ENCODE measurements around the gene TLCD1. TPM values are rescaled to one million over a fixed set of nuclear protein-coding genes. Genes with fewer than 3 reads are reported as not detected.

The TLCD1 gene
- total and polyA plus RNA-seq, 2 of the 8 experiments (the other 6 are each of a cell fraction or from before 2014, with no cell fraction given) = 40.7 to 128 TPM

DNA sequence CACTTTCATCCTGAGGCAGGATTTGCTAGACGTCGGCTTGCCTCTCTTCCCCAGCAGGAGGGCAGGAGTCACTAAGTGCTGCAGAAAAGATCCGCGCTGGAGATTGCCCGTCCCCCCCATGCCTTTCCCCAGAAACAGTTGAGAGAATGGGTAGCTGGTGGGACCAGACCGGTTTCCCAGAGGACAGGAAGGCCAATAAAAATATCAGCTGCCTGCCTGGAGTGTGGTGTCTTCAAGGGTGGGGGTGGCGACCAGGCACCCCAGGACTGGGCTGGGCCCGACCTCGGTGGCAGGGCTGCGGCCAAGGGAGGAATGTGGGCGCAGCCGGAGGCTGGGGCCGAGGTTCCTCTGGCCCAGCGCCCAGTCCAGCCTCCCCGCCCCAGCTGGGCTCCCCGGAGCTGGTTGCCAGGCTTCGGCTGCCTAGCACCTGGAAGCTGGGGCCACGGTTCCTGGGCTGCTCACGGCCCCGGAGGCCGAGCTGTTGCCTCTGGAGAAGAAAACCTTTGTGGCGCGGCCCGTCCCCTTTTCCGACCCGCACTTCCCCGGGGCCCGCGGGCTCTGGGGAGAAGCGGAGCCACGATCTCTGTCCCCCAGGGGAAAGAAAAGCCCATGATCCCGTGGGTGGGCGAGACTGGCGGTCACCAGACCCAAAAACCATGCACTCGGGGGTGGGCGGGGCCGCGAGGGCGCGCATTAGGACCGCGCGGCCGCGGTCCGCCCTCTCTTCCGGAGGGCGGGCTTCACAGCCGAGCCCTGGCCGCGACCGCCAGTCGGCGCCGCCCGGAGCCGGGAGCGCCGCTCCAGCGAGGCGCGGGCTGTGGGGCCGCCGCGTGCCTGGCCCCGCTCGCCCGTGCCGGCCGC is 17.4 kb upstream of the TLCD1 start, which contains the start of gene TRAF4:
TRAF4 (plus strand) TSS at position 769 of the 861 bp plus-strand sequence. CDS start 102 bp downstream, outside the sequence.
- peak within 1 kb of the TSS; percentile 98 for H3K56ac ChIP-seq (replicated peaks; ENCODE audit: insufficient read length, low read depth, low read length)
- WGBS, 2 experiments (ENCODE audit: extremely low coverage in 1 of 2, insufficient coverage in 1 of 2, insufficient read length in 1 of 2, insufficient replicate concordance in 2 of 2, low coverage in 1 of 2, low lambda C conversion rate in 2 of 2, missing lambda C conversion rate in 1 of 2) = 2% methylated on average over 43 of the region's 70 CpGs; no CpG with 5 or more reads in 1 of the 2 experiments
- CTCF ChIA-PET (ENCODE audit: partially characterized antibody) = interaction anchor here (0.7 to 5.6 kb wide), 7 partner anchors 8 to 160 kb away, joined by 3 to 70 read pairs (median 4); partner anchors contain the start of genes NEK8, RPL23A and TLCD1
- TF ChIP-seq RAD21 (IDR thresholded peaks at IDR 0.05 in 1 of 2, conservative IDR thresholded peaks at IDR 0.05 in 1 of 2; ENCODE audit: low read depth in 2 of 2, low read length in 2 of 2) (no peak), BACH1 (IDR thresholded peaks at IDR 0.05; ENCODE audit: low read length) (peak; percentile 28; the same call in 1 of the 2 replicates), TCF12 (IDR thresholded peaks at IDR 0.05; ENCODE audit: low read depth, low read length) (no peak), KDM4A (IDR thresholded peaks at IDR 0.05; ENCODE audit: low read depth, low read length, severe bottlenecking) (no peak), TAF1 (IDR thresholded peaks at IDR 0.05; ENCODE audit: low read depth, low read length) (peak; percentile 93), FOSL1 (IDR thresholded peaks at IDR 0.05; ENCODE audit: insufficient read depth, low read depth, low read length) (peak; percentile 94), SAP30 (IDR thresholded peaks at IDR 0.05; ENCODE audit: insufficient read depth, insufficient replicate concordance, low read length) (no peak), GABPA (IDR thresholded peaks at IDR 0.05; ENCODE audit: borderline replicate concordance, insufficient read depth, low read length) (no peak)
- TF ChIP-seq, protein P1, sequence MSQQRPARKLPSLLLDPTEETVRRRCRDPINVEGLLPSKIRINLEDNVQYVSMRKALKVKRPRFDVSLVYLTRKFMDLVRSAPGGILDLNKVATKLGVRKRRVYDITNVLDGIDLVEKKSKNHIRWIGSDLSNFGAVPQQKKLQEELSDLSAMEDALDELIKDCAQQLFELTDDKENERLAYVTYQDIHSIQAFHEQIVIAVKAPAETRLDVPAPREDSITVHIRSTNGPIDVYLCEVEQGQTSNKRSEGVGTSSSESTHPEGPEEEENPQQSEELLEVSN (IDR thresholded peaks at IDR 0.05) = no peak; the same call in 1 of the 2 replicates

More for the DNA sequence above, 17.4 kb upstream of the TLCD1 start, which contains the start of gene TRAF4:
- Histone ChIP-seq H4K20me1 (replicated peaks in 1 of 2; ENCODE audit: control insufficient read depth in 1 of 2, insufficient read depth in 2 of 2, low read length in 2 of 2) (peaks cover 20 to 25% of the 10 kb centered on the region in 2 experiments), H3K9ac (replicated peaks in 1 of 4; ENCODE audit: extremely low read depth in 1 of 4, low read depth in 3 of 4, low read length in 3 of 4) (peak within 1 kb of the TSS; percentile 78 to 98 (median 97)), H3K4me2 (ENCODE audit: insufficient read depth in 1 of 2, low read depth in 2 of 2, low read length in 2 of 2) (peak within 1 kb of the TSS; percentile 92 to 93), H3K27me3 (replicated peaks in 1 of 4; ENCODE audit: control insufficient read depth in 3 of 4, extremely low read depth in 1 of 4, insufficient read depth in 3 of 4, low read length in 3 of 4) (no peaks in the 10 kb centered on the region), H2AK5ac (ENCODE audit: low read depth, low read length) (peak within 1 kb of the TSS; percentile 70; the same call in 1 of the 2 replicates), H2BK12ac (ENCODE audit: low read depth, low read length) (peak within 1 kb of the TSS; percentile 80; the same call in 1 of the 2 replicates), H4K8ac (ENCODE audit: extremely low read depth, insufficient read depth, low read length) (peak within 1 kb of the TSS; percentile 100), H4K5ac (ENCODE audit: insufficient read length, low read depth, low read length) (peak within 1 kb of the TSS; percentile 95), H3K4me1 (replicated peaks in 1 of 4; ENCODE audit: control insufficient read depth in 3 of 4, insufficient read depth in 4 of 4, low read length in 3 of 4) (peaks cover 0 to 30% (median 24%) of the 10 kb centered on the region in 4 experiments; a peak in 6 of 7 replicates), H2AFZ (ENCODE audit: low read length) (no peak within 1 kb of the TSS), H2BK15ac (ENCODE audit: low read length) (peak within 1 kb of the TSS; percentile 72; the same call in 1 of the 2 replicates), H3K27ac (ENCODE audit: low read depth, low read length) (peak within 1 kb of the TSS; percentile 99), H3K23me2 (ENCODE audit: low read depth, low read length) (peaks cover 23% of the 10 kb centered on the region), H3K9me3 (ENCODE audit: insufficient read depth in 2 of 2, low read depth in 1 of 2, low read length in 1 of 2) (no peaks in the 10 kb centered on the region), H3K23ac (ENCODE audit: insufficient read length) (no peak within 1 kb of the TSS), H3K4me3 (ENCODE audit: extremely low read depth in 1 of 4, insufficient read depth in 2 of 4, low read depth in 3 of 4, low read length in 4 of 4) (peak within 1 kb of the TSS; percentile 94 to 99 (median 98)), H3K36me3 (ENCODE audit: control insufficient read depth in 2 of 4, insufficient read depth in 4 of 4, low read length in 3 of 4) (peaks cover 16 to 26% (median 21%) of the 10 kb centered on the region in 4 experiments), H3K14ac (ENCODE audit: insufficient read length) (no peak within 1 kb of the TSS), H2BK5ac (ENCODE audit: low read depth, low read length) (peak within 1 kb of the TSS; percentile 99), H3K79me1 (ENCODE audit: low read depth, low read length) (peaks cover 14% of the 10 kb centered on the region; the same call in 1 of the 2 replicates), H3K4ac (replicated peaks; ENCODE audit: insufficient read length, low read depth, low read length) (peak within 1 kb of the TSS; percentile 95), H2BK20ac (ENCODE audit: low read length) (peak within 1 kb of the TSS; percentile 32; the same call in 1 of the 2 replicates), H3K79me2 (ENCODE audit: control insufficient read depth in 1 of 2, insufficient read depth in 2 of 2, low read length in 2 of 2) (peaks cover 19 to 37% of the 10 kb centered on the region in 2 experiments), H4K91ac (replicated peaks; ENCODE audit: insufficient read length, low read length) (peak within 1 kb of the TSS; percentile 91), H3K18ac (ENCODE audit: extremely low read depth, low read length) (peak within 1 kb of the TSS; percentile 97), H2BK120ac (replicated peaks; ENCODE audit: low read depth, low read length) (peak within 1 kb of the TSS; percentile 25)
- FAIRE-seq (no peak), DNase-seq (ENCODE audit: low read depth in 1 of 2, low spot score in 2 of 2) (peak in 1 of 2 experiments; percentile 87)
- POLR2A ChIA-PET (ENCODE audit: partially characterized antibody) = interaction anchor here (0.7 to 15.3 kb wide), 23 partner anchors 11 to 209 kb away, joined by 3 to 813 read pairs (median 4); partner anchors contain the start of genes NEK8, PROCA1, RPL23A and TLCD1
